ENCODE measurements around the gene KIF17.
"Not testable (repeated sequence)": the region's sequence is repeated elsewhere in the genome, so short reads cannot be mapped to it uniquely, and the experiment has no call there.

The KIF17 gene

GRCh38 chr1:20727746-20728316 lies 10.0 kb upstream of the KIF17 start:
- DNase-seq (ENCODE audit: low spot score) = no peak

DNA sequence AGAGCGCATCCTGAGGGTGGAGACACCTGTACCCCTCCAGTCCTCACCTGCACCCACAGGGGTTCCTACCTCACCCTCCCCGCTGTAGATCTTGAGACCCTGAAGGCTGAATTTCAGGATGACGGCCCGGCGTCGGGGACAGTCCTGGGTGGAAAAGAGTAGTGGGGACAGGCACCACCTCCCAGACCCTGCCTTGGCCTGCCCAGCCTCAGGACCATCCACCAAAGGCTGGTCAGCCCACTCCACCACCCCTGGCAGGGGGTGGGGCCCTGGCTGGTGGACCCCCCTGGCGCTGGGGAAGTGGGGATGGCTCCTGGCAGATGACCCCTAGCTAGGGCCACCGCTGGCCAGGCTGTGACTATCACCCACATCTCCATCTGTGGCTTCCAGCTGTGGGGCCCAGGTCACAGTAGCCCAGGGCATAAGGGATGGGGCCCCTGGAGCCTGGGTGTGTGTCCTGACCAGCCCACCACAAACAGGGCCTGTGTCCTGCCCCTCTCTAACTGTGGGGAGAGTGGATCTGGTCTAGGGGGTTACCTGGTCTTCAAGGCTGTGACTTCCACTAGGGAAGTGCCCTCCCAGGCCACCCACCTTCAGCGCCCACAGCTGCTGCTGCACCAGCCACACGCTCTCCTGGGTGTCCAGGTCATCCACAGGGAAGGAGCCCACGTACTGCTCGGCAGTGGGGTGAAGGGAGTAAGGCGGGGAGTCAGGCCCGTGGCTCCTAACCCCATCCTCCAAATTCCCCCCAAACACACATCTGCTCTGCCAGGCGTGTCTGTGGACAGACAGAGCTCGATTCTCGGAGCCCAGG lies 9.3 kb upstream of the KIF17 start:
- no peak for DNase-seq (ENCODE audit: low spot score)

DNA sequence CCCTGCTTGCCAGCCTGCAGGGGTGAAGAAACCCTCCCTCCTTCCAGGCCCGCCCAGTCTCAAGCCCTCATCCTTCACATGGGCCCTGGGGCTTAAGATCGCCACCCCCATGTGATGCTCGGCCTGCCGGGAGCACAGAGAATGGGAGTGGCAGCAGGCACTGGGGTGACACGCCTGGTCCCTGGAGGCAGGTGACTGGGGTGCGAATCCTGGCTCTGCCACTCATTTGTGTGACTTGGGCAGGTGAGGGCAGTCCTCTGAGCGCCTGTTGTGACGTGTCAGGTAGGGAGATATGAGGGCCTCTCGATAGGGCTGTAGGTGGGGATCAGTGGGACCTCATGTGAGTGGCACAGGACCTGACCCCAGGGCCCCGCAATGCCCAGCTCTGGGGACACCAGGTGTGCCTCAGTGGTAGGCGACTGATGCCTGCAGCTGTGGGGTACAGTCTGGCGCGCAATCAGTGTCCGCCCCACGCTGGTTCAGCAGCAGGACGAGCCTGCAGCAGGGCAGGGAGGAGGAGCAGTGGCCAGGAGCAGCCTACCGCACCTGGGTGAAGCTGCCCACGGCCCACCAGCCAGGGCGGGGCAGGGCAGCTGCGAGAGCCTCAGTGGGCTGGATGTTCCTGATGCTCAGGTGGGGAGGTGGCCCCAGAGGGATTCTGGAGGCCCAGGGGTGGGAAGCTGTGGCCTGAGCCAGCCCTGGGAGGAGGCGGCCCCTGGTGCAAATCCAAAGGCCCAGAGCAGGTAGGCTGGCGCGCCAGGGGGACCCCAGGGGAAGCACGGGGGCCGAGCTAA lies 8.5 kb upstream of the KIF17 start:
- no peak for DNase-seq (ENCODE audit: low spot score)

- DNase-seq (ENCODE audit: low spot score) = no peak
Observed at GRCh38 chr1:20725189-20726117, 7.6 kb upstream of the KIF17 start.

- no peak for DNase-seq (ENCODE audit: low spot score)
Observed at GRCh38 chr1:20724364-20725188, 6.8 kb upstream of the KIF17 start.

- no peak for DNase-seq (ENCODE audit: low spot score)
Observed at GRCh38 chr1:20723537-20724363, 5.9 kb upstream of the KIF17 start.

DNA sequence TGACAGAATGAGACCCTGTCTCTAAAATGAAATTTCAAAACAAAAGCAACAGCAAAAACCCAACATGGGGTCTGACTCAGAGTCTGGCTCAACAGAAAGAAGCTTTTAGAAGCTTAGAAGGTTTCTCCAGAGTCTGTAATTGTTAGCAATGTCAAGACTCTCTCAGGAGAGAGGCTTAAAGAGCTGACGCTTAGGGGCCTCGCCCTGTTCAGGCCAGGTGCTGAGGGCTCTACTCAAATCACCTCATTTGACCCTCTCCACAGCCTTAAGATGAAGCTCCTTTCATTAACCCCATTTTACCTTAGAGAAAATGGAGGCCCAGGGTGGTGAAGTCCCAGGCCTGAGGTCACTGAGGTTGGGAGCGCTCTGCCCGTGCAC lies 5.3 kb upstream of the KIF17 start:
- no peak for DNase-seq (ENCODE audit: low spot score)

GRCh38 chr1:20721117-20722061 lies 3.6 kb upstream of the KIF17 start:
- no peak for DNase-seq (ENCODE audit: low spot score)

DNA sequence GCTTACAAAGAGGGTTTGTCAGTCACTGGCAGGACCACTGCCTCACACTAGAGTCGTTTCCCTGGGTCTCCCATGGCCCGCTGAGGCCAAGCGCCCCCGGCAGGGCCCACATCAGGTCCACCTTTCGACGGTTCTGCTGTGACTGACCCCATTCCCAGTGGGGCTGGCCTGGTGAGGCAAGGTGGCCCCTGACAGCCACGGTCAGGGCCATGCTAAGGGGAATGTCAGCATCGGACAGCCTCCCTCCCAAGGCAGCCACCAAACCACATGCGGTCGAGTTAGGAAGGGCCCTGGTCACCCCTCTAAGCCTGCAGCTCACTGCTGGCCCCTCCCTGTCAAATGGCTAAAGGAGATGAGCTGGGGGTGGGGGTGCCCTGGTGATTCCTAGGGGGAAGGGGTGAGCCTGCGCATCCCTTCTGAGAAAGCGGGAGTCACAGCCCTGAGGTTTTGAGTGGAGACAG lies 2.9 kb upstream of the KIF17 start:
- DNase-seq (ENCODE audit: low spot score) = no peak

GRCh38 chr1:20719871-20720620 lies 2.2 kb upstream of the KIF17 start:
- no peak for DNase-seq (ENCODE audit: low spot score)

DNA sequence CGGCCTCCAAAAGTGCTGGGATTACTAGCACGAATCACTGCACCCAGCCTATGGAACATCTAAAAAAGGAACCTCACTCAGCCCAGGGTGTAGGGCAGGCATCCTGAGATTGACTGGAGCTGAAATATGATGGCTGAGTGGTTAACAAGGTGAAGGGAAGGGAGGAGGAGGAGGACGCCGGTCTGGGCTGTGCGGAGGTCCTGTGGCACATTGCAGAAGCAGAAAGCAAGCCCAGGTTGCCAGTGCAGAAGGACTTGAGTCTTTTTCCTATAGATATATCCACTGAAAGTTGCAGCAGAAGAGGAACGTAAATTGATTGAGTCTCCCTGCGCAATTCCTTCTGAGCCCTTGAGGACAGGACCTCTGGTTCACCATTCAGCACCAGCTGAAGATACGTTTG lies 1.5 kb upstream of the KIF17 start:
- no peak for DNase-seq (ENCODE audit: low spot score)

DNA sequence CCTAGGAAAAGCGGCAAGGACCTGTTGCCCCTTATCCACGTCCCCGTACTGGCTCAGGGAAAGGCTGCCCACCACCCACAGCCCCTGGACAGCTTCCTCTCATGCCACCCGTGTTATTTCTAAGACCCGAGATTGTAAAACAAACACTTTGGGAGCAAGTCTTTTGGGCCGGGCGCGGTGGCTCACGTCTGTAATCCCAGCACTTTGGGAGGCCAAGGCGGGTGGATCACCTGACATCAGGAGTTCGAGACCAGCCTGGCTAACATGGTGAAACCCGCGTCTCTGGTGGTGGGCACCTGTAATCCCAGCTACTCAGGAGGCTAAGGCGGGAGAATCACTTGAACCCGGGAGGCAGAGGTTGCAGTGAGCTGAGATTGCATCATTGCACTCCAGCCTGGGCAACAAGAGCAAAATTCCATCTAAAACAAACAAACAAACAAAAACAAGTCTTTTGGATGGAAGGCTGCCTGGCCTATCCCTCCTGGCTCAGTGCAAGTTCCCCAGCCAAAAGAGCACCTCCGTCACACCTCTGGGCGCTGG lies 606 bp upstream of the KIF17 start:
- DNase-seq (ENCODE audit: low spot score) = not testable (repeated sequence)

DNA sequence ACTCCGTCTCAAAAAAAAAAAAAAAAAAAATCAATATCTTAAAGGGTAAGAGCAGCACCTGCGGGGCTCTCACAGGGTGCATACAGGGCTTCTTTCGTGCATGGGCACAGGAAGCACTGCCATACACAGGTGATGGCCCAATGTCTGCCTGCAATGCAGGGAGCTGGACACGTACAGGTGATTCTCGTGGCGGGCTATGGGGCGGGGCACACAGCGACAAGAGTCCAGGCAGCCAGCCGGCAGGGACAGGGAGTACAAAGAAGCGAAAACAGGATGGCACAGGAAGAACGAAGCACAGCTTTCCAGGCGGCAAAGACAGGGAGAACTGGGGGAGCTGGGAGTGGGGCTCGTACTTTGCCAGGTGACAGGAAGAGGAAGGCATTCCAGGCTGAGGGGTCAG lies 1.6 kb downstream of the KIF17 start:
- no peak for DNase-seq (ENCODE audit: low spot score)

DNA sequence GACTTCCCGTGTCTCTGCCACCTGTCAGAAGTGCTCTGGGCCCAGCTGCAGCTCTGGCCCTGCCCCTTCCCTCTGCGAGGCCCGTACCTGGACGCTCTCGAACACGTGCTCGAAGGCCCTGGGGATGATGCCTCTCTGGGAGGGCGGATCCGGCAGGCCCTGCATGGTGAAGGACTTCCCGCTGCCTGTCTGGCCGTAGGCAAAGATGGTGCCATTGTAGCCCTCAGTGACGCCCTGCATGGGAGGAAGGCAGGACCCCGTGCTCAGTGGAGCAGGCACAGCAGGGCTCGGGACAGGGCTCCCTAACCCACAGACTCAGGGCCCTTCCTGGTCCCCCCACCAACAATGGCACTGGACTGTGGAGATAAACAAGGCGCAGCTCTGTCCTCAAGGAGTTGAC lies 2.4 kb downstream of the KIF17 start:
- no peak for DNase-seq (ENCODE audit: low spot score)

- no peak for DNase-seq (ENCODE audit: low spot score)
Observed at GRCh38 chr1:20713440-20713839, 4.4 kb downstream of the KIF17 start.

DNA sequence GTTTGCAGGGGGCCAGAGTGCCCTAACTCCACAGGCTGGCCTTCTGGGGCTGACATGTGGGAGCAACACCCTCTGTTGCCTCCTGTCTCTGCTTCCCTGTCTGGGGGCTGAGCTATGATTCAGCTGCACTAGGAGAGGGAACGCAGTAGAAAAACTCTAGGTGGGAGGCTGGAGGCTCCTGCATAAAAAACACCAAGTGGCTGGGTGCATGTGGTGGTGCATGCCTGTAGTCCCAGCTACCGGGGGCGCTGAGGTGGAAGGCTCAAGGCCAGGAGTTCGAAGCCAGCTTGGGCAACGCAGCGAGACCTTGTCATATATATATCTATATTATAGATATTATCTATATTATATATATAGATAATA lies 5.6 kb downstream of the KIF17 start:
- no peak for DNase-seq (ENCODE audit: low spot score)

- DNase-seq (ENCODE audit: low spot score) = no peak
Observed at GRCh38 chr1:20711285-20712214, 6.3 kb downstream of the KIF17 start.

Data from hematopoietic multipotent progenitor cell treated with erythropoietin and hydrocortisone succinate and interleukin-3 and kit ligand, for 17 days (in vitro differentiated cells).